HepG2 (cell line): ENCODE data around the gene DNTTIP2. TPM values are rescaled to one million over a fixed set of nuclear protein-coding genes. Genes with fewer than 3 reads are reported as not detected.
"Not testable (repeated sequence)": the region's sequence is repeated elsewhere in the genome, so short reads cannot be mapped to it uniquely, and the experiment has no call there.

Source experiments
- ATAC-seq: fragments of 200-7000 bp; cut with Tn5 transposase; 3 replicates; pipeline ENCODE4 v1.9.1; 2020; ENCODE audit warnings: mild to moderate bottlenecking, moderate library complexity
- BruUV-seq: library from RNA; stranded (reverse); fragments of 400-500 nt; replicated peaks from 2 replicates; lab custom pipeline; 2021; lab: Mats Ljungman, UMichigan
- CTCF ChIA-PET: fragments of 300-600 bp; formaldehyde crosslinking; extraction: SDS; loops from one replicate; lab custom pipeline; 2021; ENCODE audit warnings: low total read pairs, inconsistent platforms, low intra/inter-chr PET ratio; lab: Yijun Ruan, JAX
- POLR2A ChIA-PET: fragments of 350-600 bp; sonication (Branson Sonifier 250); formaldehyde crosslinking; loops from one replicate; lab custom pipeline; 2020; ENCODE audit warnings: antibody characterized with exemption, inconsistent platforms; lab: Yijun Ruan, JAX
- DNase-seq: peaks from one replicate; pipeline ENCODE4 v3.0.0-alpha.2; 2015; ENCODE audit warnings: low spot score
- FAIRE-seq: peaks from 3 replicates; lab custom pipeline; 2011; peaks lifted over from hg19 to GRCh38; lab: Jason Lieb, UNC
- H2AFZ ChIP-seq: one replicate; pipeline ENCODE4 v1.6.1; 2011; ENCODE audit warnings: low read length, inconsistent platforms
- H3K27ac ChIP-seq: fragments of 300-600 bp; 3 replicates; pipeline ENCODE4 v1.8.0; 2011; ENCODE audit warnings: mixed run types, mild to moderate bottlenecking, mixed read lengths, low read length, inconsistent platforms; ENCODE audit not compliant: insufficient read depth; ENCODE audit errors: extremely low read length
- H3K27me3 ChIP-seq, 2 experiments: fragments of 200-600 bp in 1 of 2; 2 replicates in 1 of 2; 3 replicates in 1 of 2; pipeline versions ENCODE4 v1.6.0 to v1.8.0; 2011; ENCODE audit warnings: low read length in 2 of 2, mild to moderate bottlenecking in 2 of 2, moderate library complexity in 2 of 2, inconsistent platforms in 1 of 2; ENCODE audit not compliant: insufficient read depth in 2 of 2, control insufficient read depth in 1 of 2
- H3K36me3 ChIP-seq, 2 experiments: fragments of 200-600 bp in 1 of 2; replicated peaks in 1 of 2; 2 replicates in 1 of 2; 3 replicates in 1 of 2; pipeline versions ENCODE4 v1.5.1 to v1.8.0; 2011; ENCODE audit warnings: low read length in 2 of 2, inconsistent platforms in 1 of 2; ENCODE audit not compliant: insufficient read depth in 2 of 2, control insufficient read depth in 1 of 2
- H3K4me1 ChIP-seq: 2 replicates; pipeline ENCODE4 v1.5.1; 2012; ENCODE audit warnings: low read length, inconsistent platforms; ENCODE audit not compliant: insufficient read depth
- H3K4me2 ChIP-seq: 2 replicates; pipeline ENCODE4 v1.6.0; 2011; ENCODE audit warnings: low read depth, low read length, inconsistent platforms
- H3K4me3 ChIP-seq, 3 experiments: fragments of 200-600 bp in 1 of 3; sonication (generic), shearing (Covaris generic) in 1 of 3; replicated peaks in 1 of 3; 2 replicates each; pipeline ENCODE4 v1.5.1; 2011 to 2016; ENCODE audit warnings: low read length in 3 of 3, inconsistent platforms in 2 of 3, low read depth in 2 of 3, mild to moderate bottlenecking in 2 of 3, control low read depth in 1 of 3, mixed read lengths in 1 of 3; ENCODE audit not compliant: insufficient read depth in 1 of 3
- H3K79me2 ChIP-seq: one replicate; pipeline ENCODE4 v1.6.1; 2011; ENCODE audit warnings: low read length, inconsistent platforms; ENCODE audit not compliant: insufficient read depth
- H3K9ac ChIP-seq: 2 replicates; pipeline ENCODE4 v1.6.0; 2011; ENCODE audit warnings: mild to moderate bottlenecking, low read depth, low read length, inconsistent platforms; ENCODE audit not compliant: insufficient read depth
- H3K9me3 ChIP-seq: 2 replicates; pipeline ENCODE4 v1.5.1; 2012; ENCODE audit warnings: mild to moderate bottlenecking, low read length
- H4K20me1 ChIP-seq: 2 replicates; pipeline ENCODE4 v1.6.0; 2011; ENCODE audit warnings: inconsistent platforms, mild to moderate bottlenecking, low read length, moderate library complexity; ENCODE audit not compliant: insufficient read depth
- HOXD1 ChIP-seq: sonication (generic); formaldehyde crosslinking; IDR thresholded peaks from 2 replicates; pipeline ENCODE4 v1.5.0; 2020; ENCODE audit warnings: missing genetic modification reagents
- STAT6 ChIP-seq: sonication (generic); formaldehyde crosslinking; IDR thresholded peaks from 2 replicates; pipeline ENCODE4 v1.4.0; 2020; ENCODE audit warnings: missing genetic modification reagents, mild to moderate bottlenecking, borderline replicate concordance
- ZBTB25 ChIP-seq: IDR thresholded peaks from 2 replicates; pipeline ENCODE4 v1.6.1; 2018; ENCODE audit warnings: missing genetic modification reagents
- WGBS: methylation state at CpG from one replicate; pipeline ENCODE4 v1.1.6; 2017; ENCODE audit warnings: low lambda C conversion rate; 5-methylcytosine and 5-hydroxymethylcytosine counted together
- in situ Hi-C: cut with HindIII; loops from 2 replicates; pipeline ENCODE4 v1.10.0; 2017; ENCODE audit warnings: low pct_unique_long_range_greater_than_20kb; ENCODE audit not compliant: extremely low pct_ligation_motif_present
- intact Hi-C: fragments of 100-400 bp; cut with micrococcal nuclease; formaldehyde crosslinking; loops from one replicate; pipeline ENCODE4 v1.10.0; 2022; ENCODE audit not compliant: unreplicated experiment
- polyA plus RNA-seq, 8 experiments: library from polyadenylated mRNA; depleted of rRNA in 3 of 8; stranded (reverse) in 7 of 8; unstranded in 1 of 8; fragments of >200 nt; fragmentation: Illumina TruSeq in 4 of 8; extraction: Trizol in 4 of 8; gene quantifications; 2 replicates each; pipeline versions ENCODE4 v1.2.1 to v1.2.3, GENCODE V29; 2011 to 2016; ENCODE audit warnings: low read depth in 4 of 8, missing spikeins in 1 of 8, mixed read lengths in 1 of 8; ENCODE audit not compliant: insufficient read depth in 1 of 8
- total RNA-seq, 5 experiments: library from RNA; depleted of rRNA; stranded (reverse); fragments of >200 nt; fragmentation: Illumina TruSeq; extraction: Trizol; gene quantifications; 2 replicates each; pipeline ENCODE4 v1.2.3, GENCODE V29; 2016; ENCODE audit warnings: low read depth in 1 of 5

DNTTIP2 gene
- total and polyA plus RNA-seq, 2 of the 13 experiments (the other 11 are each of a cell fraction or from before 2014, with no cell fraction given), result 11.4 to 63.3 TPM

GRCh38 chr1:93837961-93838360 lies 41.0 kb downstream of the DNTTIP2 start:
- no TSS peak for BruUV-seq
- CTCF ChIA-PET, result no interaction called here
- H3K4me1 ChIP-seq, result no peaks in the 10 kb centered on the region
- intact Hi-C loops, result no loop called here
- POLR2A ChIA-PET, result no interaction called here
- DNase-seq (no peak), FAIRE-seq (no peak), ATAC-seq (no peak)
- no peaks in the 10 kb centered on the region for H3K79me2 ChIP-seq
- in situ Hi-C loops, result no loop called here
- no peak overlapping the region for H3K4me3 ChIP-seq
- TF ChIP-seq HOXD1, result no peak
- TF ChIP-seq STAT6 (CRISPR knock-in tag), result no peak
- TF ChIP-seq ZBTB25 (CRISPR knock-in tag), result no peak
- WGBS, result 96% methylated on average over 3 of the region's 3 CpGs
- H3K9me3 ChIP-seq, result peaks cover 6% of the 10 kb centered on the region; the same call in 1 of the 2 replicates
- no peaks in the 10 kb centered on the region; a peak in 1 of 5 replicates for H3K27me3 ChIP-seq
- no peaks in the 10 kb centered on the region for H3K36me3 ChIP-seq
- H4K20me1 ChIP-seq, result no peaks in the 10 kb centered on the region
- no peak overlapping the region for H2AFZ ChIP-seq
- no peak overlapping the region for H3K4me2 ChIP-seq
- no peak overlapping the region for H3K27ac ChIP-seq
- H3K9ac ChIP-seq, result no peak overlapping the region

- H3K79me2 ChIP-seq, result not testable (repeated sequence)
Observed at GRCh38 chr1:93833293-93833692, 45.7 kb downstream of the DNTTIP2 start.

More at GRCh38 chr1:93833293-93833692, 45.7 kb downstream of the DNTTIP2 start:
- H3K9me3 ChIP-seq, POLR2A ChIA-PET, H2AFZ ChIP-seq, BruUV-seq, H3K9ac ChIP-seq, H3K4me1 ChIP-seq, in situ Hi-C loops, H3K36me3 ChIP-seq, DNase-seq, H3K27ac ChIP-seq, H3K4me2 ChIP-seq, intact Hi-C loops, H3K27me3 ChIP-seq, H4K20me1 ChIP-seq, CTCF ChIA-PET, FAIRE-seq, ATAC-seq, H3K4me3 ChIP-seq: not testable (repeated sequence)
- 100% methylated on average over 2 of the region's 3 CpGs for WGBS
